HepG2 (cell line): ENCODE data around the gene MAP3K3. TPM values are rescaled to one million over a fixed set of nuclear protein-coding genes. Genes with fewer than 3 reads are reported as not detected.

Experiments used
- ATAC-seq: fragments of 200-7000 bp; cut with Tn5 transposase; 3 replicates; pipeline ENCODE4 v1.9.1; 2020; ENCODE audit warnings: mild to moderate bottlenecking, moderate library complexity
- BruUV-seq: library from RNA; stranded (reverse); fragments of 400-500 nt; replicated peaks from 2 replicates; lab custom pipeline; 2021; lab: Mats Ljungman, UMichigan
- CTCF ChIA-PET: fragments of 300-600 bp; formaldehyde crosslinking; extraction: SDS; loops from one replicate; lab custom pipeline; 2021; ENCODE audit warnings: low total read pairs, inconsistent platforms, low intra/inter-chr PET ratio; lab: Yijun Ruan, JAX
- POLR2A ChIA-PET: fragments of 350-600 bp; sonication (Branson Sonifier 250); formaldehyde crosslinking; loops from one replicate; lab custom pipeline; 2020; ENCODE audit warnings: antibody characterized with exemption, inconsistent platforms; lab: Yijun Ruan, JAX
- DNase-seq: peaks from one replicate; pipeline ENCODE4 v3.0.0-alpha.2; 2015; ENCODE audit warnings: low spot score
- FAIRE-seq: peaks from 3 replicates; lab custom pipeline; 2011; peaks lifted over from hg19 to GRCh38; lab: Jason Lieb, UNC
- H2AFZ ChIP-seq: one replicate; pipeline ENCODE4 v1.6.1; 2011; ENCODE audit warnings: low read length, inconsistent platforms
- H3K27ac ChIP-seq: fragments of 300-600 bp; 3 replicates; pipeline ENCODE4 v1.8.0; 2011; ENCODE audit warnings: mixed run types, mild to moderate bottlenecking, mixed read lengths, low read length, inconsistent platforms; ENCODE audit not compliant: insufficient read depth; ENCODE audit errors: extremely low read length
- H3K27me3 ChIP-seq, 2 experiments: fragments of 200-600 bp in 1 of 2; 2 replicates in 1 of 2; 3 replicates in 1 of 2; pipeline versions ENCODE4 v1.6.0 to v1.8.0; 2011; ENCODE audit warnings: low read length in 2 of 2, mild to moderate bottlenecking in 2 of 2, moderate library complexity in 2 of 2, inconsistent platforms in 1 of 2; ENCODE audit not compliant: insufficient read depth in 2 of 2, control insufficient read depth in 1 of 2
- H3K36me3 ChIP-seq, 2 experiments: fragments of 200-600 bp in 1 of 2; replicated peaks in 1 of 2; 2 replicates in 1 of 2; 3 replicates in 1 of 2; pipeline versions ENCODE4 v1.5.1 to v1.8.0; 2011; ENCODE audit warnings: low read length in 2 of 2, inconsistent platforms in 1 of 2; ENCODE audit not compliant: insufficient read depth in 2 of 2, control insufficient read depth in 1 of 2
- H3K4me1 ChIP-seq: 2 replicates; pipeline ENCODE4 v1.5.1; 2012; ENCODE audit warnings: low read length, inconsistent platforms; ENCODE audit not compliant: insufficient read depth
- H3K4me2 ChIP-seq: 2 replicates; pipeline ENCODE4 v1.6.0; 2011; ENCODE audit warnings: low read depth, low read length, inconsistent platforms
- H3K4me3 ChIP-seq, 3 experiments: fragments of 200-600 bp in 1 of 3; sonication (generic), shearing (Covaris generic) in 1 of 3; replicated peaks in 1 of 3; 2 replicates each; pipeline ENCODE4 v1.5.1; 2011 to 2016; ENCODE audit warnings: low read length in 3 of 3, inconsistent platforms in 2 of 3, low read depth in 2 of 3, mild to moderate bottlenecking in 2 of 3, control low read depth in 1 of 3, mixed read lengths in 1 of 3; ENCODE audit not compliant: insufficient read depth in 1 of 3
- H3K79me2 ChIP-seq: one replicate; pipeline ENCODE4 v1.6.1; 2011; ENCODE audit warnings: low read length, inconsistent platforms; ENCODE audit not compliant: insufficient read depth
- H3K9ac ChIP-seq: 2 replicates; pipeline ENCODE4 v1.6.0; 2011; ENCODE audit warnings: mild to moderate bottlenecking, low read depth, low read length, inconsistent platforms; ENCODE audit not compliant: insufficient read depth
- H3K9me3 ChIP-seq: 2 replicates; pipeline ENCODE4 v1.5.1; 2012; ENCODE audit warnings: mild to moderate bottlenecking, low read length
- H4K20me1 ChIP-seq: 2 replicates; pipeline ENCODE4 v1.6.0; 2011; ENCODE audit warnings: inconsistent platforms, mild to moderate bottlenecking, low read length, moderate library complexity; ENCODE audit not compliant: insufficient read depth
- ARNT2 ChIP-seq: sonication (generic); formaldehyde crosslinking; IDR thresholded peaks from 2 replicates; pipeline ENCODE4 v1.8.0; 2022; ENCODE audit warnings: mild to moderate bottlenecking, low read depth, missing genetic modification reagents, moderate library complexity
- HIVEP1 ChIP-seq: sonication (generic); formaldehyde crosslinking; IDR thresholded peaks from 2 replicates; pipeline ENCODE4 v1.4.0; 2020; ENCODE audit warnings: mild to moderate bottlenecking, missing genetic modification reagents
- RAD51 ChIP-seq: fragments of 450-650 bp; IDR thresholded peaks from 2 replicates; pipeline ENCODE4 v1.6.1; 2016; ENCODE audit warnings: borderline replicate concordance
- ZNF775 ChIP-seq: sonication (generic); formaldehyde crosslinking; IDR thresholded peaks from 2 replicates; pipeline ENCODE4 v1.4.0; 2020; ENCODE audit warnings: missing genetic modification reagents, mild to moderate bottlenecking, moderate library complexity, borderline replicate concordance
- WGBS: methylation state at CpG from one replicate; pipeline ENCODE4 v1.1.6; 2017; ENCODE audit warnings: low lambda C conversion rate; 5-methylcytosine and 5-hydroxymethylcytosine counted together
- in situ Hi-C: cut with HindIII; loops from 2 replicates; pipeline ENCODE4 v1.10.0; 2017; ENCODE audit warnings: low pct_unique_long_range_greater_than_20kb; ENCODE audit not compliant: extremely low pct_ligation_motif_present
- intact Hi-C: fragments of 100-400 bp; cut with micrococcal nuclease; formaldehyde crosslinking; loops from one replicate; pipeline ENCODE4 v1.10.0; 2022; ENCODE audit not compliant: unreplicated experiment
- polyA plus RNA-seq, 8 experiments: library from polyadenylated mRNA; depleted of rRNA in 3 of 8; stranded (reverse) in 7 of 8; unstranded in 1 of 8; fragments of >200 nt; fragmentation: Illumina TruSeq in 4 of 8; extraction: Trizol in 4 of 8; gene quantifications; 2 replicates each; pipeline versions ENCODE4 v1.2.1 to v1.2.3, GENCODE V29; 2011 to 2016; ENCODE audit warnings: low read depth in 4 of 8, missing spikeins in 1 of 8, mixed read lengths in 1 of 8; ENCODE audit not compliant: insufficient read depth in 1 of 8
- total RNA-seq, 5 experiments: library from RNA; depleted of rRNA; stranded (reverse); fragments of >200 nt; fragmentation: Illumina TruSeq; extraction: Trizol; gene quantifications; 2 replicates each; pipeline ENCODE4 v1.2.3, GENCODE V29; 2016; ENCODE audit warnings: low read depth in 1 of 5
- TF ChIP-seq, protein P1 (sequence below): sonication (generic); formaldehyde crosslinking; IDR thresholded peaks from 2 replicates; pipeline ENCODE4 v1.4.0; 2020; ENCODE audit warnings: low read depth, missing genetic modification reagents

MAP3K3 gene
- total and polyA plus RNA-seq, 2 of the 13 experiments (the other 11 are each of a cell fraction or from before 2014, with no cell fraction given) = 17.7 to 21.8 TPM

DNA sequence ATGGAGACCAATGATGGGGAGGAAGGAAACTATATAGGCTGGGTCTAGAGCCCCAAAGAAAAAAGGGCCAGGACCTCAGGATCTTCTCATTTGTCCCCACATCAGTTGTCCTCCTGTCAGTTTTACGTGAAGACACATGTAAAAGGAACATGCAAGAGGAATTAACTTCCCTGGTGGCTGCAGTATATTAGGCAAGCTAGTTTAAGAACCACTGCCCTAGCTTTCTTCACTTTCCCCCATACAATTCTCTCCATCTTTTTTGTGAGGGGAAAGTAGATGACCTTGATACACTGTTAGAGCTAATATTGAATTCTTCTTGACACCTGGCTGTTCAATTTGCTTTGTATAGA lies 2.3 kb downstream of the MAP3K3 start:
- Histone ChIP-seq H3K4me3 (no peak overlapping the region), H3K36me3 (0 out of 5 replicates have a peak, but pooled peaks cover 0 to 3% of the 10 kb centered on the region in 2 experiments), H3K27ac (no peak overlapping the region), H3K79me2 (peaks cover 39% of the 10 kb centered on the region), H3K4me2 (peak overlapping the region; percentile 85), H4K20me1 (peaks cover 7% of the 10 kb centered on the region; the same call in 1 of the 2 replicates), H3K9ac (no peak overlapping the region), H3K27me3 (no peaks in the 10 kb centered on the region), H2AFZ (no peak overlapping the region), H3K9me3 (no peaks in the 10 kb centered on the region), H3K4me1 (peaks cover 47% of the 10 kb centered on the region)
- WGBS = 100% methylated on average over 1 of the region's 1 CpG
- BruUV-seq = no TSS peak
- TF ChIP-seq ARNT2 (CRISPR knock-in tag) = no peak
- TF ChIP-seq RAD51 = no peak
- no peak for TF ChIP-seq HIVEP1 (CRISPR knock-in tag)
- TF ChIP-seq, protein P1, sequence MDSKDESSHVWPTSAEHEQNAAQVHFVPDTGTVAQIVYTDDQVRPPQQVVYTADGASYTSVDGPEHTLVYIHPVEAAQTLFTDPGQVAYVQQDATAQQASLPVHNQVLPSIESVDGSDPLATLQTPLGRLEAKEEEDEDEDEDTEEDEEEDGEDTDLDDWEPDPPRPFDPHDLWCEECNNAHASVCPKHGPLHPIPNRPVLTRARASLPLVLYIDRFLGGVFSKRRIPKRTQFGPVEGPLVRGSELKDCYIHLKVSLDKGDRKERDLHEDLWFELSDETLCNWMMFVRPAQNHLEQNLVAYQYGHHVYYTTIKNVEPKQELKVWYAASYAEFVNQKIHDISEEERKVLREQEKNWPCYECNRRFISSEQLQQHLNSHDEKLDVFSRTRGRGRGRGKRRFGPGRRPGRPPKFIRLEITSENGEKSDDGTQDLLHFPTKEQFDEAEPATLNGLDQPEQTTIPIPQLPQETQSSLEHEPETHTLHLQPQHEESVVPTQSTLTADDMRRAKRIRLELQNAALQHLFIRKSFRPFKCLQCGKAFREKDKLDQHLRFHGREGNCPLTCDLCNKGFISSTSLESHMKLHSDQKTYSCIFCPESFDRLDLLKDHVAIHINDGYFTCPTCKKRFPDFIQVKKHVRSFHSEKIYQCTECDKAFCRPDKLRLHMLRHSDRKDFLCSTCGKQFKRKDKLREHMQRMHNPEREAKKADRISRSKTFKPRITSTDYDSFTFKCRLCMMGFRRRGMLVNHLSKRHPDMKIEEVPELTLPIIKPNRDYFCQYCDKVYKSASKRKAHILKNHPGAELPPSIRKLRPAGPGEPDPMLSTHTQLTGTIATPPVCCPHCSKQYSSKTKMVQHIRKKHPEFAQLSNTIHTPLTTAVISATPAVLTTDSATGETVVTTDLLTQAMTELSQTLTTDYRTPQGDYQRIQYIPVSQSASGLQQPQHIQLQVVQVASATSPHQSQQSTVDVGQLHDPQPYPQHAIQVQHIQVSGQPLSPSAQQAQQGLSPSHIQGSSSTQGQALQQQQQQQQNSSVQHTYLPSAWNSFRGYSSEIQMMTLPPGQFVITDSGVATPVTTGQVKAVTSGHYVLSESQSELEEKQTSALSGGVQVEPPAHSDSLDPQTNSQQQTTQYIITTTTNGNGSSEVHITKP (CRISPR knock-in tag) = no peak
- no peak for TF ChIP-seq ZNF775
- no peak for ATAC-seq
- POLR2A ChIA-PET = no interaction called here
- DNase-seq = no peak
- in situ Hi-C loops (no loop called here), intact Hi-C loops (loop anchor here (5.0 kb wide), 1 partner anchor 53 kb away; no protein-coding TSS in a partner anchor)
- FAIRE-seq = no peak
- CTCF ChIA-PET = no interaction called here
